ENCODE data around the gene CUX1. TPM values are rescaled to one million over a fixed set of nuclear protein-coding genes. Genes with fewer than 3 reads are reported as not detected.

Gene CUX1
- polyA plus RNA-seq, 1 experiment: 29.7 TPM

GRCh38 chr7:102310414-102310815 is 493.0 kb downstream of the CUX1 start:
- no peak overlapping the region for H3K4me3 ChIP-seq (ENCODE audit: low read depth, low read length)
- POLR2A ChIA-PET: no interaction called here
- TF ChIP-seq CTCF (IDR thresholded peaks at IDR 0.05; ENCODE audit: low read depth, low read length): no peak
- DNase-seq (ENCODE audit: low read depth, low spot score): no peak
- CTCF ChIA-PET: no interaction called here
- H3K27me3 ChIP-seq (ENCODE audit: control insufficient read depth, insufficient read depth, low read length): no peaks in the 10 kb centered on the region
- no peaks in the 10 kb centered on the region for H3K9me3 ChIP-seq (ENCODE audit: control insufficient read depth, insufficient read depth, low read length)
- no peak overlapping the region for H3K27ac ChIP-seq (ENCODE audit: low read depth, low read length)

- CTCF ChIA-PET: no interaction called here
- Histone ChIP-seq H3K27ac (ENCODE audit: low read depth, low read length) (no peak overlapping the region), H3K27me3 (ENCODE audit: control insufficient read depth, insufficient read depth, low read length) (no peaks in the 10 kb centered on the region), H3K4me3 (ENCODE audit: low read depth, low read length) (no peak overlapping the region), H3K9me3 (ENCODE audit: control insufficient read depth, insufficient read depth, low read length) (no peaks in the 10 kb centered on the region)
- DNase-seq (ENCODE audit: low read depth, low spot score): no peak
- TF ChIP-seq CTCF (IDR thresholded peaks at IDR 0.05; ENCODE audit: low read depth, low read length): no peak
- POLR2A ChIA-PET: no interaction called here
Observed at GRCh38 chr7:102312317-102312716, 494.9 kb downstream of the CUX1 start.

DNA sequence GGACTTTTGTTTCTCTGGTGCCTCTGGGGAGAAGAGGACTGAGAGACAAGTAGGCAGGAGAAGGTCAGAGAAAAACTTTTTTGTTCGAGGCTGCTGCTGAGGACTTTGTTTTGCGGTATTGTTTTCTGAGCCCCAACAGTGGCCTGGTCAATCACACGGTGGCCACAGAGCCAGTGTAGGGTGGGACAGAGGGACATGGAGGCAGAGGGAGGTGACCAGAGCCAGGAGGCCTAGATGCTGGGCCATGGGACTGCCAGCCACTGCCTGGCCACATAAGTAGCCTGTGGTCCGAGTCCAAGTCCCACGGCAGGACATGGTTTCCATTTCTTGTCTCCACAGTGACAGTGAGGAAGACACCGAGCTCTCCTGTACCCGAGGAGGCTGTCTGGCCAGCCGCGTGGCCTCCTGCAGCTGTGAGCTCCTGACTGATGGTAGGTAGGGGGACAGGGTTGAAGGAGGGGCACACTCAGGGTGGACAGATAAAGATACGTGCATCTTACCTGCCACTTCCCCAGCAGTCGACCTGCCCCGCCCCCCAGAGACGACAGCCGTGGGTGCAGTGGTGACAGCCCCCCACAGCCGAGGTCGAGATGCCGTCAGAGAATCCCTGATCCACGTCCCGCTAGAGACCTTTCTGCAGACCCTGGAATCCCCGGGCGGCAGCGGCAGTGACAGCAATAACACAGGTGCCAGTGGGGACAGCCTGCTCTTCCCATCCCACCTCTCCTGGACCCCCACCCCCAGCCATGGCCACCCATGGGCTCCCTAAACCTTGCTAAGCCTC is 496.8 kb downstream of the CUX1 start:
- no peaks in the 10 kb centered on the region for H3K9me3 ChIP-seq (ENCODE audit: control insufficient read depth, insufficient read depth, low read length)
- ChIA-PET POLR2A (no interaction called here), CTCF (no interaction called here)
- DNase-seq (ENCODE audit: low read depth, low spot score): no peak
- no peak for TF ChIP-seq CTCF (IDR thresholded peaks at IDR 0.05; ENCODE audit: low read depth, low read length)
- H3K27ac ChIP-seq (ENCODE audit: low read depth, low read length): no peak overlapping the region
- H3K27me3 ChIP-seq (ENCODE audit: control insufficient read depth, insufficient read depth, low read length): no peaks in the 10 kb centered on the region
- no peak overlapping the region for H3K4me3 ChIP-seq (ENCODE audit: low read depth, low read length)

- no peak overlapping the region for H3K4me3 ChIP-seq (ENCODE audit: low read depth, low read length)
- no peaks in the 10 kb centered on the region for H3K9me3 ChIP-seq (ENCODE audit: control insufficient read depth, insufficient read depth, low read length)
- no peaks in the 10 kb centered on the region for H3K27me3 ChIP-seq (ENCODE audit: control insufficient read depth, insufficient read depth, low read length)
- ChIA-PET POLR2A (no interaction called here), CTCF (no interaction called here)
- no peak for TF ChIP-seq CTCF (IDR thresholded peaks at IDR 0.05; ENCODE audit: low read depth, low read length)
- DNase-seq (ENCODE audit: low read depth, low spot score): no peak
- H3K27ac ChIP-seq (ENCODE audit: low read depth, low read length): no peak overlapping the region
Observed at GRCh38 chr7:102317231-102318059, 500.0 kb downstream of the CUX1 start.

GRCh38 chr7:102318482-102318971 is 501.1 kb downstream of the CUX1 start:
- no peak overlapping the region for H3K4me3 ChIP-seq (ENCODE audit: low read depth, low read length)
- no peak for DNase-seq (ENCODE audit: low read depth, low spot score)
- POLR2A ChIA-PET: interaction anchor here (0.7 kb wide), 1 partner anchor 446 kb away, joined by 3 read pairs; no protein-coding TSS in a partner anchor
- CTCF ChIA-PET: no interaction called here
- H3K9me3 ChIP-seq (ENCODE audit: control insufficient read depth, insufficient read depth, low read length): no peaks in the 10 kb centered on the region
- H3K27ac ChIP-seq (ENCODE audit: low read depth, low read length): no peak overlapping the region
- peaks cover 3% of the 10 kb centered on the region for H3K27me3 ChIP-seq (ENCODE audit: control insufficient read depth, insufficient read depth, low read length)
- no peak for TF ChIP-seq CTCF (IDR thresholded peaks at IDR 0.05; ENCODE audit: low read depth, low read length)

Data from AG04450 (cell line).